PC-9 (cell line): ENCODE data around the gene USP7.

Source experiments
- CTCF ChIP-seq: fragments of 200-600 bp; sonication (generic); conservative IDR thresholded peaks from 2 replicates; pipeline ENCODE4 v1.6.1; 2017; ENCODE audit warnings: mixed run types, antibody characterized with exemption, mild to moderate bottlenecking, moderate library complexity
- EZH2 ChIP-seq: fragments of 200-600 bp; sonication (generic); IDR thresholded peaks from 2 replicates; pipeline ENCODE4 v1.8.0; 2017; ENCODE audit warnings: antibody characterized with exemption, low read depth

GRCh38 chr16:8924214-8924613 is 39.5 kb downstream of the USP7 start:
- TF ChIP-seq CTCF (no peak), EZH2 (no peak)
